Loucy (cell line): ENCODE results near the gene COL9A2.

Experiments
- H2AFZ ChIP-seq: fragments of 200-600 bp; sonication (generic); 2 replicates; pipeline ENCODE4 v1.6.0; 2016; ENCODE audit warnings: antibody characterized with exemption, mild to moderate bottlenecking, low read length, moderate library complexity
- H3F3A ChIP-seq: fragments of 200-600 bp; 2 replicates; pipeline ENCODE4 v1.6.0; 2016; ENCODE audit warnings: antibody characterized with exemption, low read depth, mild to moderate bottlenecking
- H3K27me3 ChIP-seq: fragments of 200-600 bp; sonication (generic); 2 replicates; pipeline ENCODE4 v1.6.1; 2014; ENCODE audit warnings: low read length, mild to moderate bottlenecking; ENCODE audit not compliant: insufficient read depth, poor library complexity, severe bottlenecking
- H3K36me3 ChIP-seq: fragments of 200-600 bp; sonication (generic); 2 replicates; pipeline ENCODE4 v1.6.1; 2016; ENCODE audit warnings: low read length; ENCODE audit not compliant: insufficient read depth
- H3K4me1 ChIP-seq: fragments of 200-600 bp; sonication (generic); 2 replicates; pipeline ENCODE4 v1.5.1; 2014; ENCODE audit warnings: low read length, mild to moderate bottlenecking; ENCODE audit not compliant: insufficient read depth, poor library complexity, severe bottlenecking
- H3K4me2 ChIP-seq: fragments of 200-600 bp; sonication (generic); 2 replicates; pipeline ENCODE4 v1.6.0; 2014; ENCODE audit warnings: antibody characterized with exemption, low read length, low read depth, mild to moderate bottlenecking; ENCODE audit not compliant: poor library complexity, severe bottlenecking
- H3K4me3 ChIP-seq: fragments of 200-600 bp; sonication (generic); 2 replicates; pipeline ENCODE4 v1.5.1; 2014; ENCODE audit warnings: low read length, mild to moderate bottlenecking, mixed read lengths; ENCODE audit not compliant: poor library complexity, severe bottlenecking
- H3K79me2 ChIP-seq: fragments of 200-600 bp; sonication (generic); 2 replicates; pipeline ENCODE4 v1.6.1; 2014; ENCODE audit warnings: low read length; ENCODE audit not compliant: insufficient read depth
- H3K9ac ChIP-seq: fragments of 200-600 bp; sonication (generic); 2 replicates; pipeline ENCODE4 v1.6.0; 2014; ENCODE audit warnings: mild to moderate bottlenecking, low read depth, low read length, moderate library complexity; ENCODE audit not compliant: poor library complexity, severe bottlenecking
- H3K9me2 ChIP-seq: fragments of 200-600 bp; sonication (generic); replicated peaks from 2 replicates; pipeline ENCODE4 v1.6.1; 2016; ENCODE audit warnings: low read depth, low read length, mixed read lengths
- H3K9me3 ChIP-seq: fragments of 200-600 bp; sonication (generic); 2 replicates; pipeline ENCODE4 v1.6.1; 2014; ENCODE audit warnings: mild to moderate bottlenecking, antibody characterized with exemption, low read length, low read depth; ENCODE audit not compliant: insufficient read depth
- H4K20me1 ChIP-seq: fragments of 200-600 bp; sonication (generic); 2 replicates; pipeline ENCODE4 v1.6.0; 2014; ENCODE audit warnings: antibody characterized with exemption, low read length, mild to moderate bottlenecking; ENCODE audit not compliant: insufficient read depth, poor library complexity, severe bottlenecking
- EZH2phosphoT487 ChIP-seq: fragments of 200-600 bp; IDR thresholded peaks from 2 replicates; pipeline ENCODE4 v1.6.1; 2018; ENCODE audit warnings: antibody characterized with exemption, mild to moderate bottlenecking, moderate library complexity, borderline replicate concordance
- TF ChIP-seq, protein P1 (sequence below): fragments of 200-600 bp; sonication (generic); conservative IDR thresholded peaks from 2 replicates; pipeline ENCODE4 v1.5.1; 2014; ENCODE audit warnings: mild to moderate bottlenecking, antibody characterized with exemption, low read length

The COL9A2 gene

DNA sequence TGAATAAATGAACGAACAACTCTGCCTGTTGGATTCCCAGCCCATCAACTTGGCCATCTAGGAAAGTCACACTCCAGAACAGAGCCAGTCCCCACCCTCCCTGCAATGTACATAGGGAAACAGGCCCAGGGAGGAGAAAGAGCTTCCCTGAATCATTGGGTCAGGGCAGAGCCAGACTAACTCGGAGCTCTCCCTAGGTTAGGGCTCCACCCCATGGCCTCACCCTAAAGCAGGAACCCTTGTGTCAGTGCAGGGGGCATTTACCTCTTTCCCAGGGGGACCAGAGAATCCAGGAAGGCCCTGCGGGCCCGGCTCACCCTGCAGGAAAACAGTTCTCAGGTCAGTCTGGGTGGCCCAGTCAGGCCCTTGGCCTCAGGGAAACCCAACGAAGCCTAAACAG is 11.6 kb downstream of the COL9A2 start:
- Histone ChIP-seq H2AFZ (no peak overlapping the region), H3F3A (no peaks in the 10 kb centered on the region), H3K9ac (no peak overlapping the region), H3K9me3 (no peaks in the 10 kb centered on the region), H3K36me3 (no peaks in the 10 kb centered on the region), H3K9me2 (no peaks in the 10 kb centered on the region), H3K4me1 (no peaks in the 10 kb centered on the region), H3K4me2 (no peak overlapping the region), H3K27me3 (no peaks in the 10 kb centered on the region), H3K79me2 (no peaks in the 10 kb centered on the region), H3K4me3 (no peak overlapping the region), H4K20me1 (no peaks in the 10 kb centered on the region)
- TF ChIP-seq EZH2phosphoT487, result no peak
- TF ChIP-seq, protein P1, sequence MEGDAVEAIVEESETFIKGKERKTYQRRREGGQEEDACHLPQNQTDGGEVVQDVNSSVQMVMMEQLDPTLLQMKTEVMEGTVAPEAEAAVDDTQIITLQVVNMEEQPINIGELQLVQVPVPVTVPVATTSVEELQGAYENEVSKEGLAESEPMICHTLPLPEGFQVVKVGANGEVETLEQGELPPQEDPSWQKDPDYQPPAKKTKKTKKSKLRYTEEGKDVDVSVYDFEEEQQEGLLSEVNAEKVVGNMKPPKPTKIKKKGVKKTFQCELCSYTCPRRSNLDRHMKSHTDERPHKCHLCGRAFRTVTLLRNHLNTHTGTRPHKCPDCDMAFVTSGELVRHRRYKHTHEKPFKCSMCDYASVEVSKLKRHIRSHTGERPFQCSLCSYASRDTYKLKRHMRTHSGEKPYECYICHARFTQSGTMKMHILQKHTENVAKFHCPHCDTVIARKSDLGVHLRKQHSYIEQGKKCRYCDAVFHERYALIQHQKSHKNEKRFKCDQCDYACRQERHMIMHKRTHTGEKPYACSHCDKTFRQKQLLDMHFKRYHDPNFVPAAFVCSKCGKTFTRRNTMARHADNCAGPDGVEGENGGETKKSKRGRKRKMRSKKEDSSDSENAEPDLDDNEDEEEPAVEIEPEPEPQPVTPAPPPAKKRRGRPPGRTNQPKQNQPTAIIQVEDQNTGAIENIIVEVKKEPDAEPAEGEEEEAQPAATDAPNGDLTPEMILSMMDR, result peak; percentile 25; the same call in 1 of the 2 replicates

DNA sequence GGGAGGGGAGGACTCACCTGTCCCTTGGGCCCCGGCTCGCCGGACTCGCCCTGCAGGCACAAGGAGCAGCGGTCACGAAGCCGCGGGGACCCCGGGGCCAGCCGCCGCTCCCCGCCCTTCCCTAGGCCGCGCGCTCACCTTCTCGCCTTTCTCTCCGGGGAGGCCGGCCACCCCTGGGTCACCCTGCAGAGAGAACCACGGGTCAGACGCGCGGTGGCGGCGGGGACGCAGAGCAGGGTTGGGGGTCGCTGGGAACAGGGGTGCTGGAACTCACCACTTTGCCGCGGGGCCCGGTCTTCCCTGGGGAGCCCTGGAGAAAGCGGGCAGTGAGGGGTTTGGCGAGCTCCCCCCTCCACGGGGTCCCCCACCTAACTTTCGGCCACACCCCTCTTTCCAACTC is 13.3 kb downstream of the COL9A2 start:
- H3F3A ChIP-seq, result no peaks in the 10 kb centered on the region
- no peaks in the 10 kb centered on the region for H3K4me1 ChIP-seq
- H3K79me2 ChIP-seq, result no peaks in the 10 kb centered on the region
- H3K4me2 ChIP-seq, result no peak overlapping the region
- H3K27me3 ChIP-seq, result no peaks in the 10 kb centered on the region
- TF ChIP-seq, protein P1, result no peak
- no peak for TF ChIP-seq EZH2phosphoT487
- no peak overlapping the region for H3K9ac ChIP-seq
- H2AFZ ChIP-seq, result no peak overlapping the region
- no peaks in the 10 kb centered on the region for H3K9me3 ChIP-seq
- H3K36me3 ChIP-seq, result no peaks in the 10 kb centered on the region
- no peaks in the 10 kb centered on the region for H4K20me1 ChIP-seq
- no peaks in the 10 kb centered on the region for H3K9me2 ChIP-seq
- no peak overlapping the region for H3K4me3 ChIP-seq

DNA sequence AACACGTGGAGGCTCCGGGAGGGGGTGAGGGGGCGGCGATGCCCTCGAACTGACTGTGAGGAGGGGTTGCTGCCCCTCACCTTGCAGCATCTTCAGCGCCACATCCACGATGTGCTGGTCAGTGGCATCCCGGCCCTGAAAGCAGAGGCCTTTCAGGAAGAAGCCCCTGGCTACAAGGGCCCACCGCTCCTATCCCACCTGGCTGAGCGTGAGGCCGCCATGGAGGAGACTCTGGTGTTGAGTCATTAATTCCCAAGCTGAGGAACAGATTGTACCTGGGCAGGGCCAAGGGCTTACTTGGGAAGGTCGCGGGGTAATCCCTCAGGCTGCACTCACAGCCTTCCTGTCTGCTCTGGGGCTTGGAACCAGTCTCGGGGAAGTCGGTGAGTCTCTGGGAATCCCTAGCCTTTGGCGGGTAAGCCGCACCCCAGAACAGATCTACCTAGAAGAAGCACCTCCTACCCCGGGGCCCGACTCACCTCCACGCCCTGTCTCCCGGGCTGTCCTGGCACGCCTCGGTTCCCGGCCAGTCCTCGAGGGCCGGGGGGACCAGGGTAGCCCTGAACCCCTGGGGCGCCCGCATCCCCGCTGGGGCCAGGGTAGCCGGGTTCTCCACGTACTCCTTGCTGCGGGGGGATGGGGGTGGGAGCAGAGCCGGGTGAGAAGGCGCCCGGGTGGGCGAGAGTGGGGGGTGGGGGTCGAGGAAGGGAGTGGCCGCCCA is 13.9 kb downstream of the COL9A2 start:
- no peak overlapping the region for H2AFZ ChIP-seq
- H3K9me2 ChIP-seq, result no peaks in the 10 kb centered on the region
- H4K20me1 ChIP-seq, result no peaks in the 10 kb centered on the region
- no peaks in the 10 kb centered on the region for H3F3A ChIP-seq
- no peaks in the 10 kb centered on the region for H3K4me1 ChIP-seq
- no peak overlapping the region for H3K4me3 ChIP-seq
- no peak overlapping the region for H3K4me2 ChIP-seq
- H3K36me3 ChIP-seq, result no peaks in the 10 kb centered on the region
- no peaks in the 10 kb centered on the region for H3K27me3 ChIP-seq
- no peak for TF ChIP-seq EZH2phosphoT487
- TF ChIP-seq, protein P1, result no peak
- H3K9ac ChIP-seq, result no peak overlapping the region
- H3K9me3 ChIP-seq, result no peaks in the 10 kb centered on the region
- no peaks in the 10 kb centered on the region for H3K79me2 ChIP-seq
